OCI-LY1 (cell line): ENCODE measurements around the gene RIPK4.

Source experiments
- CTCF ChIP-seq: fragments of 200-600 bp; sonication (generic), shearing (Covaris generic); IDR thresholded peaks from 2 replicates; pipeline ENCODE4 v1.5.1; 2017; ENCODE audit warnings: mild to moderate bottlenecking, antibody characterized with exemption, low read length, moderate library complexity, mixed read lengths
- EZH2 ChIP-seq: fragments of 200-600 bp; sonication (generic), shearing (Covaris generic); IDR thresholded peaks from 2 replicates; pipeline ENCODE4 v1.8.0; 2017; ENCODE audit warnings: borderline replicate concordance, mixed run types, mild to moderate bottlenecking, antibody characterized with exemption, low read length, moderate library complexity, mixed read lengths

- no peak for TF ChIP-seq CTCF
- TF ChIP-seq EZH2: no peak
These were observed 12.8 kb upstream of the RIPK4 start for GRCh38 chr21:41779659-41780058.
